Germinal center (tissue), 1 donor: Measurements from ENCODE around the gene OXT.
"Not testable (repeated sequence)": the region's sequence is repeated elsewhere in the genome, so short reads cannot be mapped to it uniquely, and the experiment has no call there.

Source experiments
- DNase-seq: peaks from one replicate; pipeline ENCODE4 v3.0.0; 2012; ENCODE audit warnings: mixed read lengths, low spot score

Gene OXT

DNA sequence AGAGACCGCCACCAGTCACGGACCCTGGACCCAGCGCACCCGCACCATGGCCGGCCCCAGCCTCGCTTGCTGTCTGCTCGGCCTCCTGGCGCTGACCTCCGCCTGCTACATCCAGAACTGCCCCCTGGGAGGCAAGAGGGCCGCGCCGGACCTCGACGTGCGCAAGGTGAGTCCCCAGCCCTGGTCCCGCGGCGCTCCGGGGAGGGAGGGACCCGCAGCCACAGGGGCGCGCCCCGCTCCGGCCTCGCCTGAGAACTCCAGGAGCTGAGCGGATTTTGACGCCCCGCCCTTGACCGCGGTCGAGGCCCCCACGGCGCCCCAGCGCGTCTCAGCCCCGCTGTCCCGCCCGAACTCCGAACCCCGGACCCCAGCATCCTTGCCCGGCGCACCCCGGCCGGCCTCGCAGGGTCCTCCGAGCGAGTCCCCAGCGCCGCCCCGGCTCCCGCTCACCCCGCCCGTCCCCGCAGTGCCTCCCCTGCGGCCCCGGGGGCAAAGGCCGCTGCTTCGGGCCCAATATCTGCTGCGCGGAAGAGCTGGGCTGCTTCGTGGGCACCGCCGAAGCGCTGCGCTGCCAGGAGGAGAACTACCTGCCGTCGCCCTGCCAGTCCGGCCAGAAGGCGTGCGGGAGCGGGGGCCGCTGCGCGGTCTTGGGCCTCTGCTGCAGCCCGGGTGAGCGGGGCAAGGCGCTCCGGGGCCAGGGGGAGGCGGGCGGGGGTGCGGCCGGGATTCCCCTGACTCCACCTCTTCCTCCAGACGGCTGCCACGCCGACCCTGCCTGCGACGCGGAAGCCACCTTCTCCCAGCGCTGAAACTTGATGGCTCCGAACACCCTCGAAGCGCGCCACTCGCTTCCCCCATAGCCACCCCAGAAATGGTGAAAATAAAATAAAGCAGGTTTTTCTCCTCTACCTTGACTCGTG is at the start of gene OXT:
Gene OXT (plus strand): TSS at position 11 of the 920 bp plus-strand sequence. CDS start 36 bp downstream, at position 47.
- no peak for DNase-seq

DNA sequence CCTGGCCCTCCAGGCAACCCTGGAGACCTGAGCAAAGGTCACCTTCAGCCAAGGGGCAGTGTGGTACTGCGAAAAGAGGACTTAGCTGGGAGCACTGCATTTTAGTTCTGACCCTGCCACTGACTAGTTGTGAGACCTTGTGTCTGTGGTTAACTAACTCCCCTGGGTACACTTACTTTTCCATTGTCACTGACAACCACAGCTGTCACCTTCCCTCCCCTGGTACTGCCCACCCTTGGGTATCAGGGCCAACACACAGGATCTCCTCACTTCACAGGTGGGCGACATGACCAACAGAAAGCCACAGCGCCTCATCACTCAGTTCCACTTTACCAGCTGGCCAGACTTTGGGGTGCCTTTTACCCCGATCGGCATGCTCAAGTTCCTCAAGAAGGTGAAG is 49.6 kb upstream of the OXT start:
- no peak for DNase-seq

DNA sequence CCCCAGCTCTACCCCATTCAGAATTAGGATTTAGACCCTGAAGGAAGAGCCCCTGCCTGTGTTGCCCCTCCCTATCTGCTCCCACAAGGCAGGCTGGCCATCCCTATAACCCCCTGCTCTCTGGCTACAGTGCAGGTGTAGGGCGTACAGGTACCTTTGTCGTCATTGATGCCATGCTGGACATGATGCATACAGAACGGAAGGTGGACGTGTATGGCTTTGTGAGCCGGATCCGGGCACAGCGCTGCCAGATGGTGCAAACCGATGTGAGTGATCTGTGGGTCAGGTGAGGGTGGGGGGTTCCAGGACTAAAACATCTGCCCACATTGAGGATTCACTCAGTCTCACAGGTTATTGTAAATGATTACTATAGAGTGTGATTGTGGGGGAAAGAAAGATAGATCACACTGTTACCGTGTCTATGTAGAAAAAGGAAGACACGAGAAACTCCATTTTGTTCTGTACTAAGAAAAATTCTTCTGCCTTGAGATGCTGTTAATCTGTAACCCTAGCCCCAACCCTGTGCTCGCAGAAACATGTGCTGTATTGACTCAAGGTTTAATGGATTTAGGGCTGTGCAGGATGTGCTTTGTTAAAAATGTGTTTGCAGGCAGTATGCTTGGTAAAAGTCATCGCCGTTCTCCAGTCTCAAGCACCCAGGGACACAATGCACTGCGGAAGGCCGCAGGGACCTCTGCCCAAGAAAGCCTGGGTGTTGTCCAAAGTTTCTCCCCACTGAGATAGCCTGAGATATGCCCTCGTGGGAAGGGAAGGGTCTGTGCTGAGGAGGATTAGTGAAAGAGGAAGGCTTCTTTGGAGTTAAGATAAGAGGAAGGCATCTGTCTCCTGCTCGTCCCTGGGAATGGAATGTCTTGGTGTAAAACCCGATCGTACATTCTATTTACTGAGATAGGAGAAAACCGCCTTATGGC is 48.6 kb upstream of the OXT start:
- DNase-seq = not testable (repeated sequence)

GRCh38 chr20:3027987-3028386 is 43.4 kb upstream of the OXT start:
- no peak for DNase-seq

- DNase-seq = no peak
Observed at GRCh38 chr20:3031524-3032147, 39.8 kb upstream of the OXT start.

DNA sequence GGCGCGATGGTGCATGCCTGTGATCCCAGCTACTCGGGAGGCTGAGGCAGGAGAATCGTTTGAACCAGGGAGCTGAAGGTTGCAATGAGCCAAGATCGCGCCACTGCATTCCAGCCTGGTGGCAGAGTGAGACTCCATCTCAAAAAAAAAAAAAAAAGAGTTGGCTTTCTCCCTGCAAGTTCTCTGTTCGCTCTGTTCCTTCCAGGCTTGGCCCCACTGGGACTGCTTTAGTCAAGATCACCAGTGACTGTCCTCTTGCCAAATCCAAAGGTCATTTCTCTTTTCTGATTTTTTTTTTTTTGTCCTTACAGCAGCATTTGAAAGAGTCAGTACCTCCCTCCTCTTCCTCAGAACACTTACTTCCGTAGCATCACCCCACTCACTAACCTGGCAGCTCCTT is 38.8 kb upstream of the OXT start:
- DNase-seq = no peak

DNA sequence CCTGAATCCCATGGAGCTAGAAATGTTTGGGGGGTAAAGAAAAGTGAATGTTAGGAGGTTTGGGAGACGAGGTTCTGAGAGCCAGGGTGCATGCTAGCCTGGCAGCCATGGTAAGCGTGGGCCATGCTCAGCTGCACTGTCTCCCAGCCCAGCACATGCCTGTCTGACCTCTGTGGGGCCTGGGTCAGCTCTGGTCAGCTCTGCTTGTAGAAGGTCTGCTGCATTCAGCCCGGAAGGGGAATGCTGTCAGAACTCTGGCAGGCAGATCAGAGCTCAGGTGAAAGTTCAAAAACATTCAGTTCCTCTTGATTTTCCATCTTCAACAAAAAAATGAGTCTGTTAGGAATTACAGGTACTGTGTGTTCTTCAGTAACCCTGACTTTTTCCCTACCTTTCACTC is 33.8 kb upstream of the OXT start:
- DNase-seq = no peak

GRCh38 chr20:3038454-3038853 is 33.0 kb upstream of the OXT start:
- DNase-seq = no peak

GRCh38 chr20:3039426-3039825 is 32.0 kb upstream of the OXT start:
- no peak for DNase-seq

DNA sequence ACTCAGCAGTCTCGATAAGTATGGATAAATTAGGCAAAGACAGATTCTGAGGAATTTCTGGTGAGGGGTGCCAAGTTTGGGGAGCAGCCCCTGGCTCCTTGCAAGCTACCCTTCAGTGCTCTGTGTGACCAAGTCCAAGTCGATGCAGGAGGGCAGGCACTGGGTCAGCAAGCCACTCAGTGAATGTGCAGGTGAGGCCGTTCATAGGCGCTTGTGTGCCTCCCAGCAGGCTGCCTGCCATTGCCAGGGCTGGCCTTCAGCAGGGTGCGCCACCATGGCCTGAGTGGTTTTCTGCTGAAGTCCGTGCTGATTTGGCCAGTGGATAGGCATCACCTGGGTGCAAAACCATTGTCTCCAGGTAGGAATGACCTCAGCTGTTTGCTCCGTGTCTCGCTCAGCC is 31.3 kb upstream of the OXT start:
- no peak for DNase-seq

GRCh38 chr20:3041854-3042409 is 29.5 kb upstream of the OXT start:
- no peak for DNase-seq

DNA sequence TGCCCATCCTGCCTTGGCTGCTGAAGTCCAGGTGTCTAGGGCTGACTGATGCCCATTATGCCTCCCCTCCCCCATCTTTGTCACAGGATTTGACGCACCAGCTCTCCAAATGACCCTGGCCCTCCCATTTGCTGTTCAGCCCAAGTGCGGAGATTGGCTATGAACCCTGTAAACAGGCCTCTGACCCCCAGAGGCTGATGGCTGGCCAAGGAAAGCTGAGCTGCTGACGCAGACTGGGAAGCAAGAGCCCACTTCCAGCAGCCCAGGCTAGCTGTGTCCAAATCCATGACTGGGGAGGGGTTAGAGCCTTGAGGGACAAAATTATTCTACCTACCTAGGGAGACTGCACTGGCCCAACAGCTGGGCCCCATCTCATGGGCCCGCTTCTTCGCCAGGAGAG is 28.8 kb upstream of the OXT start:
- DNase-seq = no peak

DNA sequence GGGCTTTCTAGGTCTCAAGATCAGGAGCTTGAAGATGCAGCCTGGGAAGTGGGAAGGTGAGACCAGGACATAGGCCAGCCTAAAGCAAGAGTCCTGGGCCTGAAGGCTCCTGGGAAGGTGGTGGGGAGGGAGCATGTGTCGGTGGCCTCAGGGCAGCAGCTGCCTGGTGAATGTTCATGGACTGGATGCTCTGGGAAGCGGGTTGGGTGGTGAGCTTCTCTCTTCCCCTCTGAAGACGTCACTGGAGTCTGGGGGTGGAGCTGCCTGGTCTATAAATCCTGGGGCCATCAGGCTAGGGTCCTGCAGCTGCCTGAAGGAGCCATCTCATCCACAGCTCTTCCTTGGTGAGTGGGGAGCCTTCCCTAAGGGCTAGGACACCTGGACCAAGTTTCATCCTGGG is 28.1 kb upstream of the OXT start, which contains the start of gene GNRH2:
Gene GNRH2 (plus strand): TSS at position 301 of the 400 bp plus-strand sequence. CDS start 793 bp downstream, outside the sequence.
- no peak for DNase-seq

DNA sequence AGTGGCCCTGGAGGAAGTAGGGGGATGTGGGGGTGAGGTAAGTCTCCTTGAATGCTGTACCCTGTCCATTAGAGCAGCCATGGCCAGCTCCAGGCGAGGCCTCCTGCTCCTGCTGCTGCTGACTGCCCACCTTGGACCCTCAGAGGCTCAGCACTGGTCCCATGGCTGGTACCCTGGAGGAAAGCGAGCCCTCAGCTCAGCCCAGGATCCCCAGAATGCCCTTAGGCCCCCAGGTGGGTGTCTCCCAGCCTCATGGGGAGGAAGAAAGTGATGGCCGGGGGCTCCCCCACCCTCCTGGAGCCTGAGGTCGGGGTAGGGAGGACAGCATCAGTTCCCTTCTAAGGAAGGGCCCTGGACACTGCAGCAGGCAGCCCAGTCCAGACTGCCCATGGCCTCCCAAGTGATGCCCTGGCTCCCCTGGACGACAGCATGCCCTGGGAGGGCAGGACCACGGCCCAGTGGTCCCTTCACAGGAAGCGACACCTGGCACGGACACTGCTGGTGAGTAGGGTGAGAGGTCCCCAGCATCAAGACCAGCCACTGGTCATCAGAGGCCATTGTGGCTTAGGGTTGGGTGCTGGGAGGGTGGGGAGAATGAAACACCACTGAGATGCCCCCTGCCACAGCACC is 27.0 kb upstream of the OXT start:
- DNase-seq = no peak

- no peak for DNase-seq
Observed at GRCh38 chr20:3045042-3045815, 26.2 kb upstream of the OXT start.

DNA sequence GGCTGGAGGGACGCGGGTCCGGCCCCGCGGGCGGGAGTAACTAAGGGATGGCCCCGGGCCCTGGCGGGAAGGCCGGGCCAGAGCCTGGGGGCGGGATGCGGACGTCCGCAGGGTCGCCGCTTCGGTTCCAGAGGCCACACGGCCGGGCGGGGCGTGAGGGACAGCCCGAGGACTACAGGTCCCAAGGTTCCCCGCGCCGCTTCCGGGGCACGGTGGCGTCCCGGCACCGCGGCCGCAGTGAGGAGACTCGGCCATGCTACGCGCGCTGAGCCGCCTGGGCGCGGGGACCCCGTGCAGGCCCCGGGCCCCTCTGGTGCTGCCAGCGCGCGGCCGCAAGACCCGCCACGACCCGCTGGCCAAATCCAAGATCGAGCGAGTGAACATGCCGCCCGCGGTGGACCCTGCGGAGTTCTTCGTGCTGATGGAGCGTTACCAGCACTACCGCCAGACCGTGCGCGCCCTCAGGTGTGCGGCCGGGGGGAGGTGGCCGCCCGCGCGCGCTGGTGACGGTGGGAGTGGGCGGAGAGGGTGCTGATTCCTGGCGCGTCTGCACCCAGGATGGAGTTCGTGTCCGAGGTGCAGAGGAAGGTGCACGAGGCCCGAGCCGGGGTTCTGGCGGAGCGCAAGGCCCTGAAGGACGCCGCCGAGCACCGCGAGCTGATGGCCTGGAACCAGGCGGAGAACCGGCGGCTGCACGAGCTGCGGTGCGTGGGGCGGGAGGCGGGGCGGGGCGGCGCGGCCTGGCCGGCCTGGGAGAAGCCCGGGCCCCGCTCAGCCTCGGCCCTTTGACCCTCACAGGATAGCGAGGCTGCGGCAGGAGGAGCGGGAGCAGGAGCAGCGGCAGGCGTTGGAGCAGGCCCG is 25.4 kb upstream of the OXT start, which contains the start of gene MRPS26:
Gene MRPS26 (plus strand): TSS at position 237 of the 861 bp plus-strand sequence. CDS start 17 bp downstream, at position 254.
- peak; percentile 87 for DNase-seq

DNA sequence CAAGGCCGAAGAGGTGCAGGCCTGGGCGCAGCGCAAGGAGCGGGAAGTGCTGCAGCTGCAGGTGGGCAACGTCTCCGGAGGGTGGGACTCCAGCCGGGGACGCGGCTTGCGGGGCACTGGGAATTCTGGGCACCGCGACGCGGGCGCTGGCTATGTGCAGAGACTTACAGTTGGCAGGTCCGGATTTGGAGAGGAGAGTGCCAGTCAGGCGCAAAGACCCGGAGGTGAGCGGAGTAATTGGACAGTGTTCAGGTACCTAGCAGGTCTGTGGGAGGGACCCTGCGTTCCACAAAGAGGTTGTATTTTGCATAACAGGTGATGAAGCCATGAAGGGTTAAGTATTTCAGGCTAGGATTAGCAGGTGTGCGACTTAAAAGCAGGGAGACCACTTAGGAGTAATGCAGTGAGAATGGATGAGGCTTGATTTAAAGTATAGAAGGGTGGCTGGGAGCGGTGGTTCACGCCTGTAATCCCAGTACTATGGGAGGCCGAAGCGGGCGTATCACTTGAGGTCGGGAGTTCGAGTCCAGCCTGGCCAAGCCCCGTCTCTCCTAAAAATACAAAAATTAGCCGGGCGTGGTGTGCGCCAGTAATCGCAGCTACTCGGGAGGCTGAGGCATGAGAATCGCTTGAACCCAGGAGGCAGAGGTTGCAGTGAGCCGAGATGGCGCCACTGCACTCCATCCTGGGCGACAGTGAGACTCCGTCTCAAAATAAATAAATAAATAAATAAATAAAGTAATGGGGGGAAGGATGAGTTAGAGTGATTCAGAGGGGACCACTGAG is 24.6 kb upstream of the OXT start:
- peak; percentile 14 for DNase-seq
